Measurements from ENCODE around the gene RGS19. TPM values are rescaled to one million over a fixed set of nuclear protein-coding genes. Genes with fewer than 3 reads are reported as not detected.

Gene RGS19
- total RNA-seq, 2 donors from 2014 or later: 7.8 to 14.1 TPM

DNA sequence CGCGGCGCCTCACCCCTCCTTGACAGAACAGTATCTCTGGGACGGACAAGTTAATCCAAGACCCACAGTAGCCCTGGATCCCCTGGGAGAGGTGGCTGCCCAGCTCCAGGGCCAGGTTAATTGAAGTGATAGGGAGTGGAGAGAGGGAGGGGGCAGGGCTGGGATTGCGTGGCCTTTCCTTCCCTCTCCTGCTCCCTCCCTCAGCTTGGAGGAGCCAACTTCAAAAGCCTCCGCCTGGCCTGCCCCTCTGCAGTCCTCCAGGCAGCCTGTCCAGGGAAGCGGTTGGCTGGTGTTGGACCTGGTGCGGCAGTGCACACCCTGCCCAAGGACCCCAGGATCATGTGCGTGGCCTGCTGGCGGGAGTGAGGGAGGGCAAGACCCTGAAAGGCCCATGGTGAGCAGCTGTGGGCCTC lies 43.4 kb downstream of the RGS19 start, which contains the start of gene C20orf204:
Gene C20orf204, plus strand, starts transcription at position 250 of the 413 bp plus-strand sequence. Its CDS starts 142 bp downstream, at position 392.
- DNase-seq (ENCODE audit: low spot score): no peak
- Histone ChIP-seq H3K4me3 (no peak within 1 kb of the TSS), H3K9me3 (no peaks in the 10 kb centered on the region), H3K36me3 (peaks cover 32% of the 10 kb centered on the region), H3K27me3 (peaks cover 0 to 7% of the 10 kb centered on the region in 2 donors), H3K27ac (no peak within 1 kb of the TSS), H3K4me1 (peaks cover 0 to 35% of the 10 kb centered on the region in 2 donors)
- TF ChIP-seq, protein P1, sequence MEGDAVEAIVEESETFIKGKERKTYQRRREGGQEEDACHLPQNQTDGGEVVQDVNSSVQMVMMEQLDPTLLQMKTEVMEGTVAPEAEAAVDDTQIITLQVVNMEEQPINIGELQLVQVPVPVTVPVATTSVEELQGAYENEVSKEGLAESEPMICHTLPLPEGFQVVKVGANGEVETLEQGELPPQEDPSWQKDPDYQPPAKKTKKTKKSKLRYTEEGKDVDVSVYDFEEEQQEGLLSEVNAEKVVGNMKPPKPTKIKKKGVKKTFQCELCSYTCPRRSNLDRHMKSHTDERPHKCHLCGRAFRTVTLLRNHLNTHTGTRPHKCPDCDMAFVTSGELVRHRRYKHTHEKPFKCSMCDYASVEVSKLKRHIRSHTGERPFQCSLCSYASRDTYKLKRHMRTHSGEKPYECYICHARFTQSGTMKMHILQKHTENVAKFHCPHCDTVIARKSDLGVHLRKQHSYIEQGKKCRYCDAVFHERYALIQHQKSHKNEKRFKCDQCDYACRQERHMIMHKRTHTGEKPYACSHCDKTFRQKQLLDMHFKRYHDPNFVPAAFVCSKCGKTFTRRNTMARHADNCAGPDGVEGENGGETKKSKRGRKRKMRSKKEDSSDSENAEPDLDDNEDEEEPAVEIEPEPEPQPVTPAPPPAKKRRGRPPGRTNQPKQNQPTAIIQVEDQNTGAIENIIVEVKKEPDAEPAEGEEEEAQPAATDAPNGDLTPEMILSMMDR (IDR thresholded peaks at IDR 0.05): no peak

DNA sequence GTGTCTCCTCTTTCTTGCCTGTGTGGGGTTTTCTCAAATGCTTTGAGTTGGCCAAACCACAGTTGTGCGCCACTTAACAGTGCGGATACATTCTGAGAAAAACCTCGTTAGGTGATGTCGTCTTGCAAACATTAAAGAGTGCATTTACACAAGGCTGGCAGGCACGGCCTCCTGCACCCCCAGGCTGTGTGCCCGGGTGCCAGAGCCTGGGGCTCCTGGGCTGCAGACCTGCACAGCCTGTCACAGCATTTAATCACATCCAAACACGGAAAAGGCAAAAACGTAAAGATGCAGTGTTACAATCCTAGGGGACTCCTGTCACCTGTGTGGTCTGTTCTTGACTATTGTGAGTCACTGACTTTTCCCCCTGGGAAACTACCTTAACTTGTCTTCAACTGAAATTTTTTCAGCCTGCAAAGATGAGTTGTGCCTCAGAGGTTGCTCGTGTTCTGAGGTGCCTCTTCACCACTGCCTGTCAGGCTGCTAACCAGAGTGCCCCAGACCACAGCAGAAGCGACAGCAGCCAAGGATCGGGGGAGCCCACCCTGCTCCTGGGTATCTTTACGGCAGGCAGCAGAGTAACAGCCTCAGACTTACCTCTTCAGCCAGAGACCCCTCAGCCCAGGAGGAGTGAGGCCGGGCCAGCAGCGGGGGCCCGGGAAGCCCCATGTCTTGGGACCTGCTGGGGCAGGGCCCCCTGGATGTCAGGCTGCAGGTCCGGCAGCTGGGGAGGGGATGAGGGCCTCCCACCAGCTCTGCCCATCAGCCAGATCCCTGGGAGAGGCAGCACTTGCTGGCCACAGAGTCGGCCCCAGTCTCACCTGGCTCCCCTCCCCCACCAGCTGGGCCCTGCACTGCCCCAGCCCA lies 44.0 kb downstream of the RGS19 start:
- Histone ChIP-seq H3K27me3 (peaks cover 0 to 7% of the 10 kb centered on the region in 2 donors), H3K9me3 (no peaks in the 10 kb centered on the region), H3K27ac (no peak overlapping the region), H3K4me1 (peaks cover 0 to 29% of the 10 kb centered on the region in 2 donors), H3K36me3 (peaks cover 38% of the 10 kb centered on the region), H3K4me3 (no peak overlapping the region)
- TF ChIP-seq, protein P1 (IDR thresholded peaks at IDR 0.05): no peak
- no peak for DNase-seq (ENCODE audit: low spot score)

DNA sequence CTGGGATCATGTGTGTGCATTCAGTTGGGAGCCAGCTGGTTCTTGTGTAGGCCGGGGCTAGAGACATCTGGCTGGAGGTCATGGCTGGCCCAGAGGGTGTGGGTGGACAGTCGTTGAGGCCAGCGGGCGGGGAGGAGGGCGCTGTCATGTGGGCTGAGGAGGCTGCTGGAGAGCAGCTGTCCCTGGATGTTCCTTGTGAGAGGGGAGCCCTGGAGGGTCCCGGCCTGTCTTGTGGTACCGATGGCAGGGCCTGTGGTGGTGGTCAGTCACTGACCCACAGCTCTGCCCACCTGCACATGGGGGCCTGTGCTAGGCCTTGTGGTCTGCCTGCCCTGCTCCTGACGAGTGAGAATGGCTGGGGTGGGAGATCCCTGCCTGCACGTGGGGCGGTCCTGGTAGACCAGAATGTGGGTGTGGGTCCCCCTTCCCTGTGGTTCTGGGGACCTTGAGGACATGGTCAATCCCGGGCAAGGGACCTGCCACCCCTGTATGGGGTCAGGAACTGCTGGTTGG lies 45.3 kb downstream of the RGS19 start:
- TF ChIP-seq, protein P1 (IDR thresholded peaks at IDR 0.05): no peak
- Histone ChIP-seq H3K27me3 (peaks cover 0 to 7% of the 10 kb centered on the region in 2 donors), H3K4me1 (peaks cover 0 to 18% of the 10 kb centered on the region in 2 donors), H3K27ac (no peak overlapping the region), H3K36me3 (peaks cover 51% of the 10 kb centered on the region), H3K4me3 (no peak overlapping the region), H3K9me3 (no peaks in the 10 kb centered on the region)
- DNase-seq (ENCODE audit: low spot score): no peak

DNA sequence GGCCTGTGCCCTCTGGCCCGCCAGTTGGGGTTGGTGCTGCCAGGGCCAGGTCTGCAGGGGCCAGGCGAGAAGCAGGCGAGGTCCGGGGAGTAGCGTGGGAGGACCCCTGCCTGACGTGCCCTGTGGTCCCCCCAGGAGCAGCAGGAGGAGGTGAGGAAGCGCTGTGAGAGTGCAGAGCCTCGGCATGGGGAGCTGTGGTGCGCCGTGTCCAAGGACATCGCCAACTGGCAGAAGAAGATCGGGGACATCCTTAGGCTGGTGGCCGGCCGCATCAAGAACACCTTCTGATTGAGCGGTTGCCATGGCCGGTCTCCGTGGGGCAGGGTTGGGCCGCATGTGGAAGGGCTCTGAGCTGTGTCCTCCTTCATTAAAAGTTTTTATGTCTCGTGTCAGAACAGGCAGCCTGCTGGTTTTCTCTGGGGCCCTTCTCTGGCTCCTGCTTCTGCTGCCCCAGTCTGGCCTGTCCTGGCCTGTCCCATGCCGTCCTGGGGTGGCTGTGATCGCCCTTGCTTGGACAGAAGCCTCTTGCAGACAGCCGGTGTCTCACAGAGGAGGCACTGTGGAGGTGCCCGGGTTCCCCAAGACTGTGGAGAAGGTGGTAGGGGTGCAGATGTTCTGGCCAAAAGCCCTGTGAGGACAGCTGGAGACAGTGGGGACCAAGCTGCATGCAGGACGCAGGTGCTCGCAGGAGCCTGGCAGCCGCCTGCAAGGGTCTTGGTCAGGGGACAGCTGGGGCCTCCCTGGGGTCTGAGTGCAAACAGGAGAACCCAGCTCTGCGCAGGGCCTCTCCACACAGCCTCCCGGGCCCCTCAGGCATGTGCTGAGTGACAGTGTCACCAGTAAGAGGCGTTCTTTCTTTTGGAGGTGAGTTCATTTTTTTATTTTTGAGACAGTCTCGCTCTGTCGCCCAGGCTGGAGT lies 46.4 kb downstream of the RGS19 start:
- peaks cover 0 to 3% of the 10 kb centered on the region in 2 donors for H3K27me3 ChIP-seq

DNA sequence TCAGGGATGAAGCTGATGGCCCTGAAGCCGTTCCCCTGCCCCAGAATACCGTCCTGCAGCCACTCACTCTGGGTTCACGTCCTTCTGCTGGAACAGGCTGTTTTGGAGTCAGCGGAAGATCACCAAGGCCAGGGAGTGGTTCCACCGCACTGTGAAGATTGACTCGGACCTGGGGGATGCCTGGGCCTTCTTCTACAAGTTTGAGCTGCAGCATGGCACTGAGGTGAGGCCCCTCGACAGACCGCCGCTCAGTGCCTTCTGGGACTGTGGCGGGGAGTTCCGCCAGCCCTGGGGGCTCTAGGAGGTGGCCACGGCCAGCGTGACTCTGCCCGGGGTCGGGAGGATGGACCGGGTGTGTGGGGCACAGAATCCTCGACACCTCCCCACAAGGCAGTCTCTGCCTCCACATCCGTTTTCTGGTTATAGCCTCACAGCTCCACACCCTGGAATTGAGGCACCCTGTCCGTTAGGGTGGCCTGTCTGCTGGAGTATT lies 47.5 kb downstream of the RGS19 start:
- peaks cover 71% of the 10 kb centered on the region for H3K36me3 ChIP-seq
- TF ChIP-seq, protein P1 (IDR thresholded peaks at IDR 0.05): no peak

More for the DNA sequence above, 46.4 kb downstream of the RGS19 start:
- no peak for DNase-seq (ENCODE audit: low spot score)
- peaks cover 60% of the 10 kb centered on the region for H3K36me3 ChIP-seq
- TF ChIP-seq, protein P1 (IDR thresholded peaks at IDR 0.05): no peak
- H3K4me3 ChIP-seq: no peak overlapping the region
- H3K27ac ChIP-seq: no peak overlapping the region
- H3K9me3 ChIP-seq: no peaks in the 10 kb centered on the region
- peaks cover 0 to 7% of the 10 kb centered on the region in 2 donors for H3K4me1 ChIP-seq

More for the DNA sequence above, 47.5 kb downstream of the RGS19 start:
- Histone ChIP-seq H3K9me3 (no peaks in the 10 kb centered on the region), H3K27me3 (no peaks in the 10 kb centered on the region), H3K4me1 (no peaks in the 10 kb centered on the region), H3K4me3 (no peak overlapping the region), H3K27ac (no peak overlapping the region)
- DNase-seq (ENCODE audit: low spot score): no peak

Measured in right atrium auricular region (tissue), 2 donors.